GM13977 (cell line): ENCODE measurements around the gene PKP3.
A peak's percentile ranks its signal among the peaks of the same experiment; 100 is the strongest.
"Not testable (repeated sequence)": the region's sequence is repeated elsewhere in the genome, so short reads cannot be mapped to it uniquely, and the experiment has no call there.

Source experiments
- DNase-seq: peaks from one replicate; pipeline ENCODE4 v3.0.0; 2012; ENCODE audit warnings: low spot score
- CTCF ChIP-seq: IDR thresholded peaks from 2 replicates; pipeline ENCODE4 v1.5.1; 2012; ENCODE audit warnings: mild to moderate bottlenecking, control low read depth; ENCODE audit not compliant: insufficient read depth; ENCODE audit errors: extremely low read depth, missing control alignments
- in situ Hi-C: fragments of 300-500 bp; cut with MboI; formaldehyde crosslinking; loops from one replicate; pipeline ENCODE4 v1.12.0; 2022; ENCODE audit warnings: low sequenced_read_pairs, low pct_unique_long_range_greater_than_20kb, mixed read lengths, inconsistent platforms; ENCODE audit not compliant: unreplicated experiment

PKP3 gene

GRCh38 chr11:434496-434895, 40.5 kb downstream of the PKP3 start:
- in situ Hi-C loops = no loop called here
- DNase-seq = no peak
- no peak for TF ChIP-seq CTCF

GRCh38 chr11:434999-435740, 41.2 kb downstream of the PKP3 start:
- DNase-seq, in situ Hi-C loops: not testable (repeated sequence)

GRCh38 chr11:437228-437870, 43.3 kb downstream of the PKP3 start:
- in situ Hi-C loops = no loop called here
- TF ChIP-seq CTCF = no peak

GRCh38 chr11:438101-438844, 44.3 kb downstream of the PKP3 start:
- no peak for TF ChIP-seq CTCF
- in situ Hi-C loops = no loop called here
- no peak for DNase-seq

More at GRCh38 chr11:437228-437870, 43.3 kb downstream of the PKP3 start:
- DNase-seq = no peak

- no peak for TF ChIP-seq CTCF
- no peak for DNase-seq
- in situ Hi-C loops = no loop called here
Measured at GRCh38 chr11:439315-440064, 45.5 kb downstream of the PKP3 start.

GRCh38 chr11:440065-441042, 46.3 kb downstream of the PKP3 start:
- no peak for DNase-seq
- peak; percentile 27 for TF ChIP-seq CTCF
- in situ Hi-C loops = no loop called here
